GM12873 (cell line): ENCODE results near the gene NOP14.

Experiments used
- TF ChIP-seq, protein P1 (sequence below): IDR thresholded peaks from 2 replicates; pipeline ENCODE4 v1.5.1; 2012; ENCODE audit warnings: low read depth, mild to moderate bottlenecking, moderate library complexity, low read length, control low read depth; ENCODE audit not compliant: insufficient read depth; ENCODE audit errors: missing control alignments

The NOP14 gene

DNA sequence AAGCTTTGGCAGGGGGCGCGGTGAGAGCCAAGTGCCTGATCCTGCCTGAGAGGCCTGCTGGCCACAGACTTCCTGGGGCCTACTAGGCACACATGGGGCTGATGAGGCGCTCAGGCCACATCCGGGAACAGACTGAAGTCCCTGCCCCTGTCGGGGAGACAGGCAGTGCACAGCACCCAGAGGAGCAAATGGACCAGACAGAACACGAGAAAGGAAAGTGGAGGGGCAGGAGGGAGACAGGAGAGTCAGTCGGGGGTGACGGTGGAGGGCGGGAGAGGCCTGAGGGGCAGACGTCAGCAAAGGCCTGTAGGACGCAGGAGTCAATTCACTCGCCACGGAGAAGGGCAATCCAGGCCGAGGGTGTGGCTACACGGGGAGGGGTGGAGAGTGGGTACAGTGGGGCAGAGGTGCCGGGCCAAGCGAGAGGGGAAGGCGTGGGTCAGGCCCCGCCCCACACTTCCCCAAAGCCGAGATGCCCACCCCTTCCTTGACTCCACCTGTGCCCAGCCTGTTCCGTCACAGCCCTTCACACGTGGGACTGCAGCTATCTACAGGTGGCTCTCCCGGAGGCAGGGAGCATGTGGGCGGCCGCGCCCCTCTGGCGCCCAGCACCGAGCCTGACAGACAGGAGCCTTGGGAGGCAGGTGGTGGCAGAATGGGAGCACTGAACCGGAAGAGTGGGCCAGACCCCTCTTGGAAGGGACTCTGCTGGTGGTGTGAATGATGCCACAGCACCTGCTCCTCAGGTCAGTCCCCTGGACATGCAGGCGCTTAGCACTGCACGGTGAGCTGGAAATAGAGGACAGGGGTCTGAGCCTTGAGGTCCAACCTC, 20.5 kb downstream of the NOP14 start:
- TF ChIP-seq, protein P1, sequence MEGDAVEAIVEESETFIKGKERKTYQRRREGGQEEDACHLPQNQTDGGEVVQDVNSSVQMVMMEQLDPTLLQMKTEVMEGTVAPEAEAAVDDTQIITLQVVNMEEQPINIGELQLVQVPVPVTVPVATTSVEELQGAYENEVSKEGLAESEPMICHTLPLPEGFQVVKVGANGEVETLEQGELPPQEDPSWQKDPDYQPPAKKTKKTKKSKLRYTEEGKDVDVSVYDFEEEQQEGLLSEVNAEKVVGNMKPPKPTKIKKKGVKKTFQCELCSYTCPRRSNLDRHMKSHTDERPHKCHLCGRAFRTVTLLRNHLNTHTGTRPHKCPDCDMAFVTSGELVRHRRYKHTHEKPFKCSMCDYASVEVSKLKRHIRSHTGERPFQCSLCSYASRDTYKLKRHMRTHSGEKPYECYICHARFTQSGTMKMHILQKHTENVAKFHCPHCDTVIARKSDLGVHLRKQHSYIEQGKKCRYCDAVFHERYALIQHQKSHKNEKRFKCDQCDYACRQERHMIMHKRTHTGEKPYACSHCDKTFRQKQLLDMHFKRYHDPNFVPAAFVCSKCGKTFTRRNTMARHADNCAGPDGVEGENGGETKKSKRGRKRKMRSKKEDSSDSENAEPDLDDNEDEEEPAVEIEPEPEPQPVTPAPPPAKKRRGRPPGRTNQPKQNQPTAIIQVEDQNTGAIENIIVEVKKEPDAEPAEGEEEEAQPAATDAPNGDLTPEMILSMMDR: no peak

DNA sequence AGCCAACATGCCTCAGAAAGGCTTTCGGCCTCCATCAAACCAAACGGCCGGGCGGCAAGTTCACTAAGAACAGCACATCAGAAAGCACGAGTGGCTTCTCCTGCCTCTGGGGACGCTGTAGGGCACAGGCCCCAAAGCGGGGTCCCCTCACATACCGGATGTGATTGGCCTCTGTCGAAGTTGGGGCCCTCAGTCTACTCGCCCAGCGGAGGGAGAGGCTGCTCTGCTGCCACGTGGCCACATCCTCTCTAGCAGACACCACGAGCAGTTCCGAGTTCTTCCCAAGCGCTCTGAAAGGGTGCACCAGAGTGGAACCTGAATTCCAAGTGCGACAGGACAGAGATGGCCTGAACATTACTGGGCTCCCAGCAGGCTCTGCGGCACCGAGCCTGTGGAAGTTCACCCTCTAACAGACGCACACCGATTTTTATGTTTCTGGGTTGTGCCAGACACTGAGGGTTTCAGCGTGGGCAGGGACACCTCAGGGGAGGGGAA, 21.1 kb downstream of the NOP14 start:
- TF ChIP-seq, protein P1: no peak

DNA sequence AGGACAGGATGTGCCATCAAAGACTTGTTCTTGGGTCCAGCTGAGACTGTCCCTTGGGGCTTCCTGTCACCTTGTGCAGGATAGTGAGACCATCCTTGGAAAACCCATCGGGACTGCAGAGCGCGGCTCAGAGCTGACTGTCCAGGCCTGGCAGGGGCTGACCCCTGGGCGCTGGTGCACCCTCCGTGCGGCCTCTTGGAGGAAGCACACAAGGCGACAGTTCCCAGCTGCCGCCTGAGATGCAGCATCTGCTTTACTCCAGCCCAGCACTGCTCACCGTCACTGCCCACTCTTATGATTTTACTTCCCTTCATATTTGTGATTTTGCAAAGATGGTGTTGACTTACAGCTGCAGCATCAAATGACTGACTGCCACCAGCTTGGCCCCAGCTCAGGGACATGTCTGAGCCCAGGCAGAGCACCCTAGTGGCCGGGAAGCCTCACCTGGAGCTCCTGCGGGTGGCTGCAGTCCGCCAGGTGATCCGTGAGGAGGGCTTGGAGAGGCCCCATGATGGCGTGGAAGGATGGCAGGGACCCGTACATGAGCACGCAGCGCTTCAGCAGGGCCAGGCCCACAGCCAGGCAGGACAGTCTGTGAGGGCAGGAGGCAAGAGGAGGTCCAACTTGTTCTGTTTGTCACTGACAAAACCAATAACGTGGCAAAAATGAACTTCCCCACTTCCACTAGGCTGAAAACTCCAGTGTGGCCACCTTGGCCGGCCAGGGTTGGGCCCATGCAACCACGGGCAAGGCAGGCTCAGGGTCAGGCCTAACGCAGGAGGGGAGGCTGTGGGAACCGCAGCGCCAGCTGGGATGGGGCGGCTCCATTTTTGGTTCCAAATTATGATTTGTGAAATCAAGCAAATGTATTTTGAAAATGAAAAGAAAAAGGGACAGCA, 21.8 kb downstream of the NOP14 start:
- TF ChIP-seq, protein P1: no peak

DNA sequence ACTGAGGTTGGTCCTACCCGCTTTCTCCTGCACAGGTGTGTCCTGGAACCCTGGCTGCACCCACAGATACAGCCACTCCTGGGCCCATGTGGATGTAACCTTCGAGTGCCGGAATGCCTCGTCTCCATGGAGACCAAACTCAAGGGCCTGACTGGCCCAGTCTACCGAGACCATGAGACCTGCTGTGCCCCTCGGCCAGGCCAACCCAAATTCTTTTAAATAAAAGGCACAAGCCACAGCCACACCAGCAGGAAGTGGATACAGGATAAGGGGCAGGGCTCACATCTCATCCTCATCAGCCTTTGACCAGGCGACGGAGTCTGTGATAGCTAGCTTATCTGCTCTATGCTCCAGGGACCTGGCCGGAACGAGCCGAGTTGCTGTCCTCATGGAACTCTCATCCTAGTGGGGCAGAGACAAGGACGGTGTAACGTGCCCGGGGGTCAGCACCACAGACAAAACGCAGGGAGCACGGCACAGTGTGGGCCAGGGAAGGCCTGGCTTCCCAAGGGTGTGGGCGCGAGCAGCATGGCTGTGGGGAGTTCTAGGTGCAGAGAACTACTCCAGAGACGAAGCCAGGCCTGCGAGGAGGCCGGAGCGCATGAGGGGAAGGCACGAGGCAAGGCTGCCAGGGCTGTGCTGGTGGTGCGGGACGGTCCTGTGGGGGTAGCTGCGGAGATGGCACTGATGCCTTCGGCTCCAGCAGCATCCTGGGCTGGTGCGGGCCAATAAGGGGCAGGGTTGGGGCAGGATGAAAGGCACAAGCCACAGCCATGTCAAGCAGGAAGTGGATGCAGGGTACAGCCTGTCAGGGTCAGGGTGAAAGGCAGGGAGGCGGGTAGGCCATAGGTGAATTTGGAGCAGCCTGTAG, 22.7 kb downstream of the NOP14 start:
- TF ChIP-seq, protein P1: no peak

DNA sequence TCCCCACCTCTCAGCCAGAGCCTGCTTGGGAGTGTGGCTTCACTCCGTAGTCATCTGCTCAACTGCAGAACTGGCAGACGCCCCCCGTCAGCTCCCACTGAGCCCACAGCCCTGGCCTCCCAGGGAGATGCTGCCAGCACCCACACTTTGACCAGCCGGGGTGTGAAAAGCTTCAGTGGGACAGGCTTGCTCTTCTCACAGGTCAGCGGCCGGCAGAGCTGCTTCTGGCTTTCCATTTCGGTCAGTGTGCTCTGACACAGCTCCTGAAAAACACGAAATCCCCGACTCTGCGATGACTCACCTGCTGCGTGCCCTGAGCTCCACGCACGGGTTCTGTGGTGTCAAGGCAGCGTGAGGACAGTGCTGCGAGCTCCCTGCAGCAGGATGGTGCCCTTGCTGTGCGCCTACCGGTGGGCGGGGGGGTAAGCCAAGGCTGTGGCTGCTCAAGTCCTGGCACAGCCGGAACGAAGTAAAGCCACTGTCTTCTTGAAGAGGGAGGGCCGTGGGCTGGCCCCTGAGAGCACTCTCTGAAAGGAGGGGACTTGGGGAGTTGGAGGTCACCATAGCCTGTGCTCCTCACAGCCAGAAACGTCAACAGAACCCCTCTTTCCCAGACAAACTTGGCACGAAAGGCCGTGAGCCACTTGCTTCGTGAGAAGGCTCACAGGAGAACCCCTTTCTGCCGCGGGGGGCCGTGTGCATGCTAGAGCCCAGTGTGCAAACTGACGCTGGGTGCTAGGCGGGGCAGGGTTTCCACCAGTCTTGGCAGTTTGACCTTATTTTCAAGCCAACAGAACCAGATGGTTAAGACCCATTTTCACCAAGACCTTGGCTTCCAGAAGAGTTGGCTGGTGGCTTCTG, 23.6 kb downstream of the NOP14 start:
- TF ChIP-seq, protein P1: no peak

DNA sequence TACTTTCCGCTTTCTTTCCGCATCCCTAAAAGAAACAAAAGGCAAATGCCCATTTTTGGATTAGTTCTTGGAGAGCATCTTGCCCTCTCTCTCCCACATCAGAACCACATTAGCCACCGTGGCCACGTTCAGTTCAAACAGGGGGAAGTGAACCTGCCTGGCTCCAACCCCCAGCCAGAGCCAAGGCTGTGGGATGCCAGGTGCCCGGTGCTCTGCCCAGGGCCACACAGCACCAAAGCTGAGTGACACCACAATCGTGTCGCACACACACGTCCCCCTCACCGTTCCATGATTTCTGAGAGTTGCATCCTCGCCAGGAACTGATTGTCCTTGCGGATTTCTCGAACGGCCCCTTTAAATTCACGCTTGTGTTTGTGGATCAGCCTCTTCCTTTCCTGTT, 24.3 kb downstream of the NOP14 start:
- TF ChIP-seq, protein P1: no peak
